Suprapubic skin (tissue), 4 donors: ENCODE results near the gene ARID1B. TPM values are rescaled to one million over a fixed set of nuclear protein-coding genes. Genes with fewer than 3 reads are reported as not detected.

ENCODE experiments used
- DNase-seq, 2 donors: peaks; one replicate each; pipeline ENCODE4 v3.0.0-alpha.2; 2019; ENCODE audit warnings: low spot score in 2 of 2
- H3K27ac ChIP-seq: fragments of 200-600 bp; sonication (generic); one replicate; pipeline ENCODE4 v1.5.1; 2019
- H3K27me3 ChIP-seq: fragments of 200-600 bp; sonication (generic); one replicate; pipeline ENCODE4 v1.5.1; 2019
- H3K36me3 ChIP-seq: fragments of 200-600 bp; sonication (generic); one replicate; pipeline ENCODE4 v1.5.1; 2019
- H3K4me1 ChIP-seq: fragments of 200-600 bp; sonication (generic); one replicate; pipeline ENCODE4 v1.5.1; 2019
- H3K4me3 ChIP-seq: fragments of 200-600 bp; sonication (generic); one replicate; pipeline ENCODE4 v1.5.1; 2019; ENCODE audit warnings: mild to moderate bottlenecking
- H3K9me3 ChIP-seq: fragments of 200-600 bp; sonication (generic); one replicate; pipeline ENCODE4 v1.5.1; 2019
- CTCF ChIP-seq, 2 donors: fragments of 200-600 bp in 1 of 2; fragments of 450-650 bp in 1 of 2; sonication (generic) in 1 of 2; IDR thresholded peaks; one replicate each; pipeline ENCODE4 v1.5.1; 2016 to 2019; ENCODE audit warnings: antibody characterized with exemption in 2 of 2, mild to moderate bottlenecking in 1 of 2, moderate library complexity in 1 of 2
- EP300 ChIP-seq: sonication (generic); formaldehyde crosslinking; IDR thresholded peaks from one replicate; pipeline ENCODE4 v1.6.1; 2017; ENCODE audit warnings: antibody characterized with exemption
- POLR2A ChIP-seq, 2 donors: fragments of 450-650 bp; IDR thresholded peaks; one replicate each; pipeline ENCODE4 v1.6.1; 2017; ENCODE audit warnings: antibody characterized with exemption in 2 of 2, mild to moderate bottlenecking in 2 of 2, moderate library complexity in 2 of 2
- POLR2AphosphoS5 ChIP-seq, 3 donors: sonication (generic); formaldehyde crosslinking; IDR thresholded peaks; one replicate each; pipeline ENCODE4 v1.6.1; 2017; ENCODE audit warnings: antibody characterized with exemption in 3 of 3
- whole genome bisulfite sequencing: methylation state at CpG from one replicate; pipeline ENCODE4 v1.1.5; 2018; 5-methylcytosine and 5-hydroxymethylcytosine counted together
- total RNA-seq, 4 donors: library from RNA; depleted of rRNA; stranded (reverse); fragments of >200 nt; gene quantifications; one replicate each; pipeline ENCODE4 v1.1.0, GENCODE V29; 2016

Gene ARID1B
- total RNA-seq, 4 donors from 2014 or later, result 102 to 233 (median 129) TPM

- TF ChIP-seq POLR2AphosphoS5 (IDR thresholded peaks at IDR 0.05) (no peak), EP300 (no peak), CTCF (IDR thresholded peaks at IDR 0.05) (no peak), POLR2A (IDR thresholded peaks at IDR 0.05) (no peak)
- Histone ChIP-seq H3K27ac (no peak overlapping the region), H3K9me3 (no peaks in the 10 kb centered on the region), H3K27me3 (no peaks in the 10 kb centered on the region), H3K36me3 (no peaks in the 10 kb centered on the region), H3K4me1 (peaks cover 18% of the 10 kb centered on the region), H3K4me3 (no peak overlapping the region)
- 100% methylated on average over 1 of the region's 1 CpG for WGBS
- DNase-seq, result no peak
Measured at GRCh38 chr6:157017022-157017421, 239.8 kb downstream of the ARID1B start.

- Histone ChIP-seq H3K4me1 (peaks cover 24% of the 10 kb centered on the region), H3K4me3 (no peak overlapping the region), H3K36me3 (no peaks in the 10 kb centered on the region), H3K27ac (no peak overlapping the region), H3K27me3 (no peaks in the 10 kb centered on the region), H3K9me3 (no peaks in the 10 kb centered on the region)
- TF ChIP-seq CTCF (IDR thresholded peaks at IDR 0.05) (no peak), POLR2AphosphoS5 (IDR thresholded peaks at IDR 0.05) (no peak), EP300 (no peak), POLR2A (IDR thresholded peaks at IDR 0.05) (no peak)
- no peak for DNase-seq
Measured at GRCh38 chr6:157017861-157018260, 240.7 kb downstream of the ARID1B start.

GRCh38 chr6:157019115-157019641 is 242.0 kb downstream of the ARID1B start:
- DNase-seq, result no peak
- no peaks in the 10 kb centered on the region for H3K27me3 ChIP-seq
- no peak overlapping the region for H3K4me3 ChIP-seq
- H3K4me1 ChIP-seq, result peaks cover 32% of the 10 kb centered on the region
- H3K36me3 ChIP-seq, result no peaks in the 10 kb centered on the region
- H3K9me3 ChIP-seq, result no peaks in the 10 kb centered on the region
- H3K27ac ChIP-seq, result no peak overlapping the region
- TF ChIP-seq EP300, result no peak
- WGBS, result 86% methylated on average over 2 of the region's 2 CpGs

- WGBS, result 64% methylated on average over 7 of the region's 7 CpGs
- Histone ChIP-seq H3K27ac (no peak overlapping the region), H3K36me3 (no peaks in the 10 kb centered on the region), H3K9me3 (no peaks in the 10 kb centered on the region), H3K4me3 (no peak overlapping the region), H3K4me1 (peaks cover 37% of the 10 kb centered on the region), H3K27me3 (no peaks in the 10 kb centered on the region)
- TF ChIP-seq CTCF (IDR thresholded peaks at IDR 0.05), result no peak
- no peak for TF ChIP-seq EP300
- TF ChIP-seq POLR2A (IDR thresholded peaks at IDR 0.05), result no peak
- TF ChIP-seq POLR2AphosphoS5 (IDR thresholded peaks at IDR 0.05), result no peak
- DNase-seq, result no peak
Measured at GRCh38 chr6:157019733-157020132, 242.6 kb downstream of the ARID1B start.

GRCh38 chr6:157020398-157020797 is 243.2 kb downstream of the ARID1B start:
- 25% methylated on average over 4 of the region's 4 CpGs for WGBS
- Histone ChIP-seq H3K4me3 (peak overlapping the region; percentile 78), H3K27ac (peak overlapping the region; percentile 99), H3K27me3 (no peaks in the 10 kb centered on the region), H3K4me1 (peaks cover 42% of the 10 kb centered on the region), H3K36me3 (no peaks in the 10 kb centered on the region), H3K9me3 (no peaks in the 10 kb centered on the region)
- no peak for TF ChIP-seq CTCF (IDR thresholded peaks at IDR 0.05)
- no peak for TF ChIP-seq EP300
- DNase-seq, result no peak

GRCh38 chr6:157020881-157021343 is 243.7 kb downstream of the ARID1B start:
- no peak for DNase-seq
- H3K27me3 ChIP-seq, result no peaks in the 10 kb centered on the region
- under 1% methylated on average over 14 of the region's 40 CpGs for WGBS

More at GRCh38 chr6:157020881-157021343, 243.7 kb downstream of the ARID1B start:
- Histone ChIP-seq H3K4me3 (peak overlapping the region; percentile 78), H3K9me3 (peaks cover 3% of the 10 kb centered on the region), H3K27ac (peak overlapping the region; percentile 99), H3K36me3 (no peaks in the 10 kb centered on the region), H3K4me1 (peaks cover 42% of the 10 kb centered on the region)
- TF ChIP-seq POLR2A (IDR thresholded peaks at IDR 0.05) (no peak), CTCF (IDR thresholded peaks at IDR 0.05) (no peak), EP300 (no peak), POLR2AphosphoS5 (IDR thresholded peaks at IDR 0.05) (no peak)
